Glutamatergic neuron (in vitro differentiated cells): ENCODE results near the gene MBLAC1. TPM values are rescaled to one million over a fixed set of nuclear protein-coding genes. Genes with fewer than 3 reads are reported as not detected.
A peak's percentile ranks its signal among the peaks of the same experiment; 100 is the strongest.

ENCODE experiments used
- DNase-seq: peaks from one replicate; pipeline ENCODE4 v3.0.0; 2022
- H3K27ac Mint-ChIP-seq: one replicate; pipeline ENCODE4 v1.8.0; 2020; ENCODE audit warnings: mild to moderate bottlenecking, mixed read lengths, inconsistent platforms; ENCODE audit not compliant: unreplicated experiment
- H3K27me3 Mint-ChIP-seq: one replicate; pipeline ENCODE4 v1.8.0; 2020; ENCODE audit warnings: mild to moderate bottlenecking, moderate library complexity, mixed read lengths, inconsistent platforms; ENCODE audit not compliant: unreplicated experiment
- H3K36me3 Mint-ChIP-seq: one replicate; pipeline ENCODE4 v1.8.0; 2020; ENCODE audit warnings: mild to moderate bottlenecking, mixed read lengths, inconsistent platforms; ENCODE audit not compliant: unreplicated experiment
- H3K4me1 Mint-ChIP-seq: one replicate; pipeline ENCODE4 v1.8.0; 2020; ENCODE audit warnings: mild to moderate bottlenecking, low read depth, mixed read lengths, inconsistent platforms; ENCODE audit not compliant: unreplicated experiment
- H3K4me3 Mint-ChIP-seq: one replicate; pipeline ENCODE4 v1.8.0; 2020; ENCODE audit warnings: mild to moderate bottlenecking, mixed read lengths, inconsistent platforms; ENCODE audit not compliant: unreplicated experiment
- H3K9me3 Mint-ChIP-seq: one replicate; pipeline ENCODE4 v1.8.0; 2020; ENCODE audit warnings: mild to moderate bottlenecking, moderate library complexity, mixed read lengths, inconsistent platforms; ENCODE audit not compliant: unreplicated experiment
- total RNA-seq: library from RNA; stranded (reverse); fragmentation: NEBNext Ultra II Directional; extraction: Animal tissue kit (Norgen Biotek cat#: 25700); gene quantifications from one replicate; pipeline ENCODE4 v1.2.1, GENCODE V29; 2021; ENCODE audit not compliant: unreplicated experiment
- TF ChIP-seq, protein P1 (sequence below): fragments of 200-600 bp; sonication (generic); IDR thresholded peaks from one replicate; pipeline ENCODE4 v1.5.0; 2021; ENCODE audit not compliant: partially characterized antibody, unreplicated experiment

Gene MBLAC1
- total RNA-seq, 1 donor from 2014 or later = 3.3 TPM

DNA sequence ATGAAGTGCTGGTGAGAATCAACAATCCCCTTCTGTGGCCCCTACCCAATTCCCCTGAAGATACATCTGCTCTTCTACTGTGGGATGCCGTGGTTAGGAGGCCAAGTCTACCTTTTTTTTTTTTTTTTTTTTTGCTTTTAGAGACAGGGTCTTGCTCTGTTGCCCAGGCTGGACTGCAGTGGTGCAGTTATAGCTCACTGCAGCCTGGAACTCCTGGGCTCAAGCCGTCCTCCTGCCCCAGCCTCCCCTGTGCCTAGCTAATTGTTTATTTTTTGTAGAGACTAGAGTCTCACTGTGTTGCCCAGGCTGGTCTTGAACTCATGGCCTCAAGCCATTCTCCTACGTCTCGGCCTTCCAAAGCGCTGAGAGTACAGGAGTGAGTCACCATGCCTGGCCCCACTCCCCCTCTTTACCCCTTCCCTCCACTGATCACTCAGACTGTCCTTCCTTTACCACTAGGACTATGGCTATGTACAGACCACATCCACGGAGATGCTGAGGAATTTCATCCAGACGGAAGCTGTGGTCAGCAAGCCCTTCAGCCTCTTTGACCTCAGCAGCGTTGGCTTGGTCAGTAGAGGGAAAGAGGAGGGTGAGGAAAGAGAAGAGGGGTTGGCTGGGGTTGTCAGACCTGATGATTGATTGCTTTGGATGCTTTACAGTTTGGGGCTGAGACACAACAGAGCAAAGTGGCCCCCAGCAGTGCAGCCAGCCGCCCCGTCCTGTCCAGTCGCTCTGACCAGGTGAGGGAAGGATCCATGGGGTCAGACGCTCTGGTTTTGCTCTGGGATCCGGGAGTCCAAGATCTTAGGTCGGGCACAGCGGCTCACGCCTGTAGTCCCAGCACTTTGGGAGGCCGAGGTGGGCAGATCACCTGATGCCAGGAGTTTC, 23.6 kb upstream of the MBLAC1 start:
- no peak for DNase-seq
- Mint-ChIP-seq H3K27me3 (peaks cover 29% of the 10 kb centered on the region), H3K27ac (peak overlapping the region; percentile 28), H3K9me3 (peaks cover 20% of the 10 kb centered on the region), H3K4me1 (peaks cover 18% of the 10 kb centered on the region), H3K4me3 (peak overlapping the region; percentile 91), H3K36me3 (peaks cover 19% of the 10 kb centered on the region)
- TF ChIP-seq, protein P1, sequence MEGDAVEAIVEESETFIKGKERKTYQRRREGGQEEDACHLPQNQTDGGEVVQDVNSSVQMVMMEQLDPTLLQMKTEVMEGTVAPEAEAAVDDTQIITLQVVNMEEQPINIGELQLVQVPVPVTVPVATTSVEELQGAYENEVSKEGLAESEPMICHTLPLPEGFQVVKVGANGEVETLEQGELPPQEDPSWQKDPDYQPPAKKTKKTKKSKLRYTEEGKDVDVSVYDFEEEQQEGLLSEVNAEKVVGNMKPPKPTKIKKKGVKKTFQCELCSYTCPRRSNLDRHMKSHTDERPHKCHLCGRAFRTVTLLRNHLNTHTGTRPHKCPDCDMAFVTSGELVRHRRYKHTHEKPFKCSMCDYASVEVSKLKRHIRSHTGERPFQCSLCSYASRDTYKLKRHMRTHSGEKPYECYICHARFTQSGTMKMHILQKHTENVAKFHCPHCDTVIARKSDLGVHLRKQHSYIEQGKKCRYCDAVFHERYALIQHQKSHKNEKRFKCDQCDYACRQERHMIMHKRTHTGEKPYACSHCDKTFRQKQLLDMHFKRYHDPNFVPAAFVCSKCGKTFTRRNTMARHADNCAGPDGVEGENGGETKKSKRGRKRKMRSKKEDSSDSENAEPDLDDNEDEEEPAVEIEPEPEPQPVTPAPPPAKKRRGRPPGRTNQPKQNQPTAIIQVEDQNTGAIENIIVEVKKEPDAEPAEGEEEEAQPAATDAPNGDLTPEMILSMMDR = no peak

DNA sequence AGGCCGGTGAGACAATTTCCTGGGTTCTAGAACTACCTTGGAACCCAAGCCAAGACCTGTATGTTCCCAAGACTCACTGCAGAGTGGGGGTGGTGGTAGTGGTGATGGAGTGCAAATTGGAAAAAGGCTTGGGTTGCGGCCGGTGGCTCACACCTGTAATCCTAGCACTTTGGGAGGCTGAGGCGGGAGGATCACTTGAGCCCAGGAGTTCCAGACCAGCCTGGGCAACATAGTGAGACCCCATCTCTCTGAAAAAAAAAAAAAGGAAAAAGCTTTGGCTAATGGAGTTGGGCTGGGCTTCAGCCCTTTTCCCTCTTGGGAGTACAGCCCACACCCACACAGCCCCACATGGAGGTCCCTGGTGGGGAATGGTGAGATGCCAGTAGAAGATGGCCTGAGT, 21.2 kb upstream of the MBLAC1 start:
- H3K27me3 Mint-ChIP-seq = peaks cover 16% of the 10 kb centered on the region
- H3K9me3 Mint-ChIP-seq = peaks cover 11% of the 10 kb centered on the region
- DNase-seq = no peak
- no peaks in the 10 kb centered on the region for H3K4me1 Mint-ChIP-seq
- H3K4me3 Mint-ChIP-seq = no peak overlapping the region
- no peaks in the 10 kb centered on the region for H3K36me3 Mint-ChIP-seq
- TF ChIP-seq, protein P1 = no peak
- no peak overlapping the region for H3K27ac Mint-ChIP-seq

DNA sequence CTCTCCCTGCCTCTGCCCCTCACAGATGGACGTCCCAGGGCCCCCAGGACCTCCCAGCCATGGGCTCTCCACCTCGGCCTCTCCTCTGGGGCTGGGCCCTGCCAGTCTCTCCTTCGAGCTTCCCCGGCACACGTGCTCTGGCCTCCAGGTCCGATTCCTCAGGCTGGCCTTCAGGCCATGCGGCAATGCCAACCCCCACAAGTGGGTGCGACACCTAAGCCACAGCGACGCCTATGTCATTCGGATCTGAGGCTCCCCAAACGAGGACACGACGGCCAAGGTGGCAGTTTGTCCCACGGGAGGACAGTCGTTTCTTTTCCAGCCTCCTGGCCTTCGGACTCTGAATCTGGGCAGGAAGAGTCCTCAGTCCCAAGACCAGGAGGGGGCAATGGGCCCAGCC, 20.1 kb upstream of the MBLAC1 start:
- Mint-ChIP-seq H3K36me3 (no peaks in the 10 kb centered on the region), H3K27ac (no peak overlapping the region), H3K4me3 (no peak overlapping the region), H3K4me1 (no peaks in the 10 kb centered on the region), H3K27me3 (peaks cover 10% of the 10 kb centered on the region), H3K9me3 (peaks cover 6% of the 10 kb centered on the region)
- no peak for DNase-seq
- TF ChIP-seq, protein P1 = no peak

DNA sequence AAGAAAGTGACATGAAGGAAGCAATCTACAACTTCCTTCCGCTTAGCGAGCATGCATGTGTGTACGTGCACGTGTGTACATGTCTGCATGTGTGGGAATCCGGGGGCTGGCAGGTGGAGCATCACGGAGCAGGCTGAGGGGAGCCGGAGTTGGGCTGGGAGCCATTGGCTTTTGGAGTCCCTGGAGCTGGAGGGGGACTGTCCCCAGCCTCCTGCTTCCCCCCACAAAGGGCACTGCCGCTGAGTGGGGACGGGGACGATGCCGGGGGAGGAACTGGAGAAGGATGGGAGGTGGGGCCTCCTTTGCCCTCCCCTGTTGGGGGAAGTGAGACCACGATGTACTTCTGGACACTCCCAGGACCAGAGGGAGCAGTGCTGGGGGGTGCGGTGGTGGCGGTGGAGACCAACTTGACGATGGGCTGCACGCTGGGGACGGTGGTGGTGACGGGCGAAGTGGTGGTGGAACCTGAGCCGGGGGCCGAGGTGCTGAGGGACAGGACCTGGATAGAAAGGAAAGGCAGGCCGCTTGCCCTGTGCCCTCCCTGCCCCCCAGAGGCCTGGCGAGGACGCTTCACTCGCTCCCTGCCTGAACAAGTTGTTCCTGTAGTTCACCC, 19.5 kb upstream of the MBLAC1 start:
- peaks cover 6% of the 10 kb centered on the region for H3K9me3 Mint-ChIP-seq
- no peak for DNase-seq
- H3K27me3 Mint-ChIP-seq = peaks cover 10% of the 10 kb centered on the region
- no peaks in the 10 kb centered on the region for H3K36me3 Mint-ChIP-seq
- H3K27ac Mint-ChIP-seq = no peak overlapping the region
- H3K4me1 Mint-ChIP-seq = no peaks in the 10 kb centered on the region
- H3K4me3 Mint-ChIP-seq = no peak overlapping the region
- TF ChIP-seq, protein P1 = no peak

DNA sequence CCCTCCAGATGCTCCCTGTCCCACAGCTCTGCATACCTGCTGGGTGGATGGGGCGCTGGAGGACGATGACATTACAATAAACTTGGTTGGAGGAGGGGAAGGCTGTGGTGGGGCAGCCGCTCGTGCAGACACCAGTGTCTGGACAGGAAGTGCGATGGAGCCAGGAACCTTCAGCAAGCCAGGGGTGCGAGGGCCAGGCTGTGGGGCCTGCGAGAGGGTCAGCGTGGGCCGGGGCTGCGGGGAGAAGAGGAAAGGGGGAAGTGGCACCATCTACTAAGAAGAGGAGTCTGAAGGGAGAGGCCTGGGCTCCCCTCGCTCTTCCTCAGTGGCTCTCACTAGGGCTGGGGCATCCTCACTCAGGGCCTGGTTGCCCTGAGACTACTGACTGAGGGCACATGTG, 18.9 kb upstream of the MBLAC1 start:
- peaks cover 7% of the 10 kb centered on the region for H3K27me3 Mint-ChIP-seq
- no peak overlapping the region for H3K4me3 Mint-ChIP-seq
- no peak for DNase-seq
- H3K4me1 Mint-ChIP-seq = no peaks in the 10 kb centered on the region
- no peak overlapping the region for H3K27ac Mint-ChIP-seq
- TF ChIP-seq, protein P1 = no peak
- peaks cover 4% of the 10 kb centered on the region for H3K9me3 Mint-ChIP-seq
- no peaks in the 10 kb centered on the region for H3K36me3 Mint-ChIP-seq
